Stimulated activated naive CD8-positive, alpha-beta T cell treated with anti-CD3 and anti-CD28 coated beads, Interleukin-15, Interleukin-2, amounts not matched to agents 100 U/mL and 50 U/mL, for 24 hours (primary cell): ENCODE results near the gene SHISA6.
"Not testable (repeated sequence)": the region's sequence is repeated elsewhere in the genome, so short reads cannot be mapped to it uniquely, and the experiment has no call there.

Source experiments
- ATAC-seq: fragments of 150-1000 bp; cut with Tn5 transposase; one replicate; pipeline ENCODE4 v1.10.0; 2021
- DNase-seq: peaks from one replicate; pipeline ENCODE4 v3.0.0; 2021

SHISA6 gene

DNA sequence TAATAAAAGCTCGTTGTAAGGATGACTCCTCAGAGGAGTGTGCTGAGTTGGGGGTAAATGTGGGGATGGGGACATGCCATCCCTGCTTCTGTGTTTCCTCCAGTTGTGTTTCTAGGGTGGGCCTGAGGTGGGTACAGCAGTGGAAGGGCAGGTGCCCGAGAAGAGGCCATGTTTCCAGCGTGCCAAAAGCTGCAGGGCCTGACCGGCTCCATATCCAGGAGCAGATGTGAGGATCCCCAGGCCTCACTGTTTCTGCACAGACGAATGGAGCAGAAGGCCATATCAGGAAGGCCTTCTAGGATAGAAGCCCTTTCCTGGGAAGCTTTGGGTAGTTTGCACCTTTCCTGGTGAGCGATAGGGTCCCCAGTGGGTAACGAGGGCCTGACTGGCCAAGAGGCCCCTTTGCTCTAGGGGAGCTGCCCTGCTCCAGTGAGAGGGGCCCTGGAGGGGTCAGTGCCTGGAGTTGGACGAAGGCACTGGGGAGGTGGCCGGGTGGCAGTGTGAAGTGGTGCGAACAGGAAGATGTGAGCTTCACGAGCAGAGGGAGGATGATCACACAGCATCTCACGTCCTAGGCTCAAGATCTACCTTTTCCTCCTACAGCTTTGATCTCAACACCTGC is 62.9 kb downstream of the SHISA6 start:
- no peak for ATAC-seq
- DNase-seq = no peak

DNA sequence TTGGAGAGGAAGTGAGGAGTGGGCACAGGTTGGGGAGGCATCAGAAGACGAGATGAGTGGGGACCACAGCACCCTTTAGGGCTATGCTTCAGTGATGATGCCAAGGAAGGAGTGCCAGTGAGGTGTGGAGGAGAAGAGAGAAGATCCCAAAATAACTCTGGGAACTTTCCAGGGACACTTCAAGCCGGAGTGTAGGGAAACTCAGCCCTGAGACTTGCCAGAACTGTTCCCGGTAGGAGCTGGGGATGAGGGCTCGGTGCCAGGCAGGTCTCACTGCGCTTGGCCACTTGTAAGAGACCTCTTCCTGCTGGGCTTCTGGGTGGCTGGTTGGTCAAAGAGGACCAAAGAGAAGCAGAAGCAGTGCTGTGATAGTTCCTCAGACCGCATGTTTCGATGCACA is 63.6 kb downstream of the SHISA6 start:
- ATAC-seq (no peak), DNase-seq (no peak)

DNA sequence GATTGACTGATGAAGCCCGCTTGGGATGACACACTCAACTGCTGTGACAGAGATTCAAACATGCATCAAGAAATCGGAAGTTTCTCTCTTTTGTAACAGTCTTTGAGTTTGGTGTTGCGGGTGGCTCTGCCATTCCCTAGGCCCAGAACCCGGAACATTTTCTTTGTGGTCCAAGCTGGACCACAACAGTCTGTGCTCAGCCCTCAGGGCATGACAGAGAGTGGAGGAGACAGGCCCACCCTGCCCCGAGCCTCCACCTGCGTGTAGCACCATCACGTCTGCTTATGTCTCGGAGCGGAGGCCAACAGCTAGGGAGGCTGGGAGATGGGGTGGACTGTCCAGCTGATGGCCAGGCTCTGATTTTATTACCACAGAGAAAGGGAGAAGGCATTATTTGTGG is 64.5 kb downstream of the SHISA6 start:
- no peak for ATAC-seq

DNA sequence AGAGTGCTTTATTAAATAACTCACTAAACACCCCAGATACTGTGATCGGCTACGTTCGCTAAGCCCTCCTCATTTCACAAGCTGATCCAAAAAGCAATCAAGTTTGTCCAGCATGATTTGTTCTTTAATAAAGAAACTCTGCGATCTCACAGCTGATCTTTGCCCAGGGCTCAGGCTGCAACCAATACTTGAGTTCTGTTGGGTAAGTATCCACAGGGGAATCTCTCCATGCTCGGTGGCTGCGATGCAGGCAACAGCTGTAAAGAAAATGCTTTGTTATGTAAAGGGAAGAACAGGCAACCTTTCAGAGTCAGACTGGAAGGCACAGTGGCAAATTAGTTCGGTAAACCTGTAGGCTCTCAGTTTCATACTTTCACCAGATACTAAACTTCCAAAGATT is 67.5 kb downstream of the SHISA6 start:
- DNase-seq = no peak
- no peak for ATAC-seq

More for the DNA sequence above, 64.5 kb downstream of the SHISA6 start:
- DNase-seq = no peak

DNA sequence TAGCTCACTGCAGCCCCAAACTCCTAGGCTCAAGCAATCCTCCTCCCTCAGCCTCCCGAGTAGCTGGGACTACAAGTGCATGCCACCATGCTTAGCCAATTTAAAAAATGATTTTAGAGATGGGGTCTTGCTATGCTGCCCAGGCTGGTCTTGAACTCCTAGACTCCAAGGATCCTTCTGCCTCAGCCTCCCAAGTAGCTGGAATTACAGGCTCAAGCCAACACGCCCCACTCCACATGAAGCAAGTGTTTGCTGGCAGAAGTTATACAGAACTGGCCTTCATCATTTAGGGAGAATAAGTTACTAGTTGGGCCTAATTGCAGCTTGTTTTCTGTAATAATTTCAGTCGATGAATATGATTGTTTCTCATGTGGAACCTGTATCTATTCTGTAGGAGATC is 68.0 kb downstream of the SHISA6 start:
- DNase-seq (no peak), ATAC-seq (no peak)

DNA sequence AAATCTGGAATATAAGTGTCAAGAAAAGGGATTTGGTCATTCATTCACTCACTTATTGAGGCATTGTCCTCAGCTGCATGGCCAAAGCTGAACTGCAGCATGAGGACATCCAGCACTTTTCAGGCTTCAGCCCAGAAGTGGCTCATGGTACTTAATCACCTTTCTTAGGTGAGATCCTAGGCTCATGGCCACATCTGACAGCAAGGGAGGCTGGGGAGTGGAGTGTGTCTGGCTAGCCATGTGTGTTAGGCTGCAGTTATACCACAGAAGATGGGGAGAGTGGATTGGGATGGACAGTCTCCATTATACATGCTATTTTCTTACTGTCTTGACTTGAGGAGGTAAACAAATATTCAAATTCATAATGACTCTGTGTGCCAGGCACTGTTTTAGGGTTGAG is 68.8 kb downstream of the SHISA6 start:
- DNase-seq (no peak), ATAC-seq (no peak)

DNA sequence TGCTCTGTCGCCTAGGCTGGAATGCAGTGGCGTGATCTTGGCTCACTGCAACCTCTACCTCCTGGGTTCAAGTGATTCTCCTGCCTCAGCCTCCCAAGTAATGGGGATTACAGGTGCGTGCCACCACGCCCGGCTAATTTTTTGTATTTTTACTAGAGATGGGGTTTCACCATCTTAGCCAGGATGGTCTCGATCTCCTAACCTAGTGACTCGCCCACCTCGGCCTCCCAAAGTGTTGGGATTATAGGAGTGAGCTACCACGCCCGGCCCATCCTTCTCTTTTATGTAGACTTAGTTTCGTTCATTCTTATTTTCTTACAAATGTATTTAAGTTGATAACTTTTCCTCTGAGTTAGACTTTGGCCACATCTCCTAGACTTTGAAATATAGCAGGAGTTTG is 75.4 kb downstream of the SHISA6 start:
- not testable (repeated sequence) for ATAC-seq, DNase-seq

DNA sequence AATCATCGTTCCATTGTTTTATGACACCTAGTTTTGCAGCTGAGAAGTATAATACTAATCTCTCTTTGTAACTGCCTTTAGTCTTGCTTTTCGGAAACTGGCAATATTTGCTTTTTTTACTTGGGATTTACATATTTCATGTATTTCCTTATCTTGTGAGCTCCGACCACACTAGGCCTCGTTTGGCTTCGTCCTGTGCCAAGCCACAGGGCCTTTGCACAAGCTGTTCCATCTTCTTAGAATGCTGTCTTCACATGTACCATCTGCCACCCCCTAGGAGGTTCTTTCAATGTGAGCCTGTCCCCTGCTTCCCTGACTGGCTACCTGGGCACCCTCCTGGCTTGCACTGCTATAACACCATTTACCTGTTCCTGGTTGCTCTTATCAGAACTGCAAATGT is 77.2 kb downstream of the SHISA6 start:
- DNase-seq (no peak), ATAC-seq (no peak)

DNA sequence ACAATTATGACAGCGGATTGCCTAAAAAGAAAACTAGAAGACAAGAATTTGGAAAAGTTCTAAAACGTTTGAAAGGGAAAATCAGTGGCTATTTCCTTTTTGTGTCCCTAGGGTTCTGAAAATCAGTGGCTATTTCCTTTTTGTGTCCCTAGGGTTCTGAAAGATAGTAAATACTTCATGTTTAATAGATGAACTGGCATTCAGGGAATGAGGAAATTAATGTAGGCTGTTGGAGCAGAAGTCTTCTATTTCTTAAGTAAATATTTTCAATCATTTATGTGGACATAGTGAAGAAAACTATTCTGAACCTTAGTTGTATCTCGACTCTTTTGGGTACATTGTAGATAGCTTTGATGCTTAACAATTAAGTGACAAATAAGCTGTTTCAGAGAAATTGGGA is 78.9 kb downstream of the SHISA6 start:
- DNase-seq (no peak), ATAC-seq (no peak)

DNA sequence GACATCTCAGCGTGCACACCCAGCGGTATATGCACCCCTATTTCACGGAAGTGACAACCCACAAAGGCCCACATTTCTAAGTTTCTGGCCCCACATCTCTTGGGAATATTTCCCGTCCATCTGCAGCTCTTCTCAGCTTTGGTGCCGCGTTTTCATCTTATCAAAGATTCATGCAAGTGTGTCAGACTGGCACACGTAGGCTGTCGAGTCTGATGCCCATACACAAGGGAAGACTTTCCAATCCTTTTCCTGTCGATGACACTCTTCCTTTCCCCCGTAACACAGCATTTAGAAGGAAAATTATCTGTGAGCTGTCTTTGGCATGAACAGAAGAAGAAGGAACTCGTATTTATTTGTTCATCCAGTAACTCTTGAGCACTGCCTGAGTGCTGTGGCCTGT is 83.0 kb downstream of the SHISA6 start:
- DNase-seq (no peak), ATAC-seq (no peak)

DNA sequence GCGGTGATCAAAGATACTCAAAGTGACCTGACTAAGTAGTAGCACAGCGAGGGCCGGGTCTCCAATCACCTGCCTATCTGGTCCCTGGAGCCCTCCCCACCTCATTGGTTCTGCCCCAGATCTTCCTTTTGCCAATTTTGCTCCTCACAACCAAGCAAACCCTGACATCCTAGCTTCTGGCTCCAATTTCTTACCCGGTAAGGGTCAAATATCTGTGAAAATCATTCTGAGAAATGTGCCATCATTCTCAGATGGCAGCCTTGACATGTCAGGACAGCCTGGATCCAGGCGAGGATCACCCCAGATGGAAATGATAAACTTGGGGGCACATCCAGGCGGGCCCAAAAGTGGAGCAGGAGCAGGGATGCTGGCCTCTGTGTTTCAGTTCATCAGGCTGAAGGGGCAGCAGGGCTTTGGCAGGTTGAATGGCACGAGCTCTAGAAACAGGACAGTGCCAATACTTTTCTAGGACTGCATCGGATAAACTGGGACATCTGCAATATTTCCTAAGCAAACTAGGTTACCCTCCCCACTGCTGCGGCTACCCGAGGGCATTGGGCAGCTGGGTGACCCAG is 83.9 kb downstream of the SHISA6 start:
- no peak for ATAC-seq
- DNase-seq = no peak

DNA sequence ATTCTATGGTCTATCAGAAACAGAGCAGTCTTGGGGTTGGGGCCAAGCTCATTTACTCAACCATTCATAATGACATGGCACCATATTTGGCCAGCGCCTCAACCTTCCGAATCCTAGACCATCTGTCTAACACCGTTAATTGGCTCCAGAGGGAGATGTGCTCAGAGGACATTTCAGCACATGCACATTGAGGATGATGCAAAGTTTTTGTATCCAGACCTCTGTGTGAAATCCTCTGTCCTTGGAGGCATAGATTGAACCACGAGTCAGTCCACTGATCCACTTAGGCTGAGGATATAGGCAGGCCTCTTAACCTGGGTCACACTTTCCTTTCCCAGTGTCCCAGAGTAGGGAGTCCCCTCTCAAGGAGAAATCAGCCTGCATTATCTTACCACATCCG is 85.5 kb downstream of the SHISA6 start:
- DNase-seq (no peak), ATAC-seq (no peak)

DNA sequence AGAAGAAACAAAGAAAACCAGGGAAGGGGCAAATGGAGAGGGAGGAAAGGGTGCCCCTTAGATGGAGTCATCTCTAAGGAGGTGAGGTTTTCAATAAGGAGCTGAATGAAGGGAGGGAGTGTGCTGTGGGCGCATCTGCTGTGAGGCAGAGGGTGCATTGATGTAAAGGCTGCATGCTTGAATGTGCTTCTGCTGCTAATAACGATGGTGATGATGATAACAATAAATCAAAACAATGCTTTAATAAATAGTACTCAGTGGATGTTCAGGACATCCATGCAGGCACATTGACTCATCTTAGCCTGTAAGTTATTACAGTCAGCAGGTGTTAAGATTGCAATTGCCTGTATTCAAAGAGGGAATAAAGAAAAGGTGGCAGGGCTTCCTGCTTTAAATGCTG is 87.8 kb downstream of the SHISA6 start:
- no peak for DNase-seq
- ATAC-seq = no peak

DNA sequence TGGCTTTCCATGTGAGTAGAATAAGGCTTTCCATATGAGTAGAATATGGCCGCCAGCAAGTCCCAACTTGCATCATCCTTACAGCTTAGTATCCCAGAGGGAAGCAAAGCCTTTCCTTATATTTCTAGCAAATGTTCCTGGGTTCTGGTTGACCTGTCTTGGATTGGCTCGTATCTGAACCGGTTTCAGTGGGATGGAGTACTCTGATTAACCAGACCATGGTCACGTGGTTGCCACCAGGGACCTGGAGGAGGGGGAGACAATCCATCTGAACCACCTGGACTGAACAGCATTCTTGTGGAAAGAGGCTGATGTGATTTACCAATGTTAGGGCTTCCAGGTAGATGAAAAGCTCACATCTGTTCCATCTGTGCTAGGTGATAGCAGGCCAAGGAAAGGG is 89.0 kb downstream of the SHISA6 start:
- ATAC-seq = no peak
- DNase-seq = no peak

DNA sequence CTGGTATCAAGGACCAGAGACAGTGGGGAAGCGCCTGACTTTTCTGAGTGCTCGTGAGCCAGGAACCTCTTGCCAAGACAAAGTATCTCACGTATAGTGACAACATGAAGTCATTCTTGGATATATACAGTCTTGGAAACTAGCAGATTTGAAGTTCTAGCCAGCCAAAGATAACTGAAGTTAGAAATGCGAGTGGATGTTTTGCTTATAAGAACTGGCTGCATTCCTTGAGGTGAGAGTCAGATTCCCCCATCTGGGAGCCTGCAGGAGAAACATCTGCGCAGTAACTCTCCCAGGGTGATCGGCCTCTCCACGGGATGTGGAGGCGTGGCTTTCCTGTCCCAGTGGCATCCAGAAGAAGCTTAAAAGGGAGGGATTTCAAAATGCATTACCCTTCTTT is 89.8 kb downstream of the SHISA6 start:
- DNase-seq (no peak), ATAC-seq (no peak)

DNA sequence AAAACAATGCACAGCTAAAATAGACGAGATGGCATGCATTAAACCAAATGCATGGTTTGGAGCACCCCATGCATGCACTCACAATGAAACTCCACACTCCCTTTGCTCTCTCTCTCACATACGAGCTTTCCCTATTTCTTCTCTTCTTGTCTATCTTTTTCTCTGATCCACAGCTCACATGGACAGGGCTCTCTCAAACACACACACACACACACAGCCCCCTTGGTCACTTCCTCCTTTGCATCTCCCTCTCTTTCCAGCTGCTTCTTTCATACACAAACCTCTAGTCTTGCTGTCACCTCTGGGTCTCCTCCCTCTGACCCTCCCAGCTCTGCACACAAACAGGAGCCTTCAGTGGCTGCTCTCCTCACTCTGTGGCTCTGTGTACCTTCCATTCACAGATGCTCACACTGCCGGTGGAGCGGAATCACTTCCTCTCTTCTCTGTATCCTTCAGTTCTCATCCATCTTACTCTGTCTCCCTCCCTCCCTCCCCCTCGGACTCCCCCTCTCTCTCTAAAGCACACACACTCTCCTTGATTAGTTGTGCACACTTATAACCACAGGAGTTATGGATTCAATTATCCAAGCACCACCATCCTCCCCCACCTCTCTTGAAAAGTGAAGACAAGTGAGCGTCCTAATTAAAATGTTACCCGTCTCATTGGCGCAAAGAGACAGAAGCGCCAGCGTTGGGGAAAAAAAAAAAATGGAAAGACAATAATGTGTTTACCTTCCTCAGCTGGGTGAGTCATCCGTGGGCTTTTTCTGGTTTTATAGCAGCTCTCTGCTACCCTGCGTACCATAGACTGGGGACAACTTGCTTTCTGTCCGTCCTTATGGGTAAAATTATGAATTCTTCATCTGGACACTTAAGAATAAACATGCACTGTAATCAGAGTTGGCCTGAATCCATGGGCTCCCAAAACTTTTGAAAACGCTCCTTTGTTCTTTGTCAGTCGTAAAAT is 90.8 kb downstream of the SHISA6 start:
- DNase-seq (no peak), ATAC-seq (no peak)

DNA sequence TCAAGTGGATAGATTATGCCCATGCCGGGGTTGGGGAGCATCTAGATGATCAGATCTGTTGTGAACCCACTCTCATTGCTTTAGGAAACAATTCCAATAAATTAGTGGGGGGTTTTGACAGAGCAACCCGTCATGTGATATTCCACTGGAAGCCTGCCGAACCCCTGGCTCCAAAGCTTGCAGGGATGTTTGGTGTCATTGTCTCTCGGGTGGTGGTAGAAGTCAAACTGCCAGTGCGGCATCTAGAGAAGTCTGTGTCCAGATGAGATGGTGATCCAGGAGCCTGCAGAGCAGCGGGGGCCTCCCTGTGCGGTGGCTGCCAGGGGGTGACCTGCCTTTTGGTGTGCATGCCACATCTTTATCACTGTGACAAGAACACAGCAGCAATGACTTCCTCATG is 91.7 kb downstream of the SHISA6 start:
- ATAC-seq (no peak), DNase-seq (no peak)

DNA sequence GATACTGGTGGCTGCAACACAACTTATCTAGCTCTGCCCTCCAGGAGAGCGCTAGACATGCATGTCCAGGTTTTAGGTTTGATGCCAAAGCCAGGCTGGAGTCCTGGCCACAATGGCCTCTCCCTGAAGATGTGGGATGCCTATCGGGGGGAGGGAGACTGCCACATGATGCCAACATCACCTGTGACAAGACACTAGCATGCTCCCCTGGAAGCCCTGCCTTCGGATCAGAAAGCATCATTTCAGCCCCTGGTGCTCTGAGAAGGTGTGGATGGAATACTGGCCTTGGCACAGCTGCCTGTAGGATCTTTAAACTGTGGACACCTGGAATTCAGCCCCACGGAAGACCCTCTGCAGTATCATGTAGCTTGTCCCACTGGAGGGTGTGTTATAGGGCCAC is 93.5 kb downstream of the SHISA6 start:
- ATAC-seq (no peak), DNase-seq (no peak)

DNA sequence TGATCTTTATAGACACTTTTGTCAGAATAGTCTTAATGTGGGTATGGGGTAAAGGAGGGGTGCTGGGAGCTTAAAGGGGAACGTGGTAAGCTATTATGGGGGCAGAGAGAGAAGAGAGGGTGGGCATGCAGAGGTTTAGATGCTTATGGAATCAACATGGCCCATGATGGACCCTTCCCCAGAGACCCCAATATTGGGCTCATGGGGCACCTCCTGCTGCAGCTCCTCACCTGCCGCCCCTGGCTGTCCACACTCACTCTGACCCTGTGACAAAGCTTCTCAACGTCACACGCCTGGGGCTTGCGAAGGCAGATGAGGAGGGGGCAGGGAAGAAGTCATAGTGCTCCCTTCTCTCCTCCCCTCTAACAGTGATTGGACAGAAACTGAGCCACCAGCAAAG is 95.3 kb downstream of the SHISA6 start:
- no peak for DNase-seq
- ATAC-seq = no peak

DNA sequence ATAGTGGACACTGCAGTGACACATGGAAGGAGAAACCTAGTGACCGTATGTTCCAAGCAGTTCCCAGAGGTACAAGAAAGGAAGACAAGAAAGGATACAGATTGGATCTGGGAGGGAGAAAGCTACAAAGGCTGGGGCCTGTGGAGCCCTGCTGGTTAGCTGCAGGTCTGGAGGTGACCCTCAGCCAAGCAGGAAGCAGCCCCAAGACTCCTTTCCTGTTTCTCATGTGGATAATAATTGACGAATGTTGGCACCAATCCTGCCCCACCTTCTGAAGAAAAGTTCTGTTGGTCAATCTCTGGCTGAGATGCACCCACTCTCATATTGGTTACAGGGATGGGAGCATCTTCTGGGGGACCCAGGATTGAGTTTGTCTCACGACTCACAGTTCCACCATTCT is 99.8 kb downstream of the SHISA6 start:
- DNase-seq = no peak
- no peak for ATAC-seq

DNA sequence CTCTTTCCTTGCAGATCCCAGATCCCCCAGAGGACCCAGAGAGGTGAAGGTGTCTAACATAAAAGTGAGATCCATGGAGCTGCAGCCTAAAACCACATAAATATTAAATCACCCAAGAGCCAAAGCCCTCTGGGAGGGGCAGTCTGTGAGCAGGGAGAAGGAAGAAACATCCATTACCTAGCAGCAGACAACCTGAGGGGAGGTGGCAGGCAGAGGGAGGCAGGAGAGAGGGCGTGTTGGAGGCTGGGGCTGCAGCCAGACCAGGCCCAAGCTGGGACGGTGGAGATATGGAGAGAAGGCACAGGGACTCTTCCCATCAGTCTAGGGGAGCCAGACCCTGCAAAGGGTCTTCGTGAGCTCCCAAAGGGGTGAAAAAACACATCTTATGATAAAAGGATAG is 101.1 kb downstream of the SHISA6 start:
- no peak for ATAC-seq
- DNase-seq = no peak

DNA sequence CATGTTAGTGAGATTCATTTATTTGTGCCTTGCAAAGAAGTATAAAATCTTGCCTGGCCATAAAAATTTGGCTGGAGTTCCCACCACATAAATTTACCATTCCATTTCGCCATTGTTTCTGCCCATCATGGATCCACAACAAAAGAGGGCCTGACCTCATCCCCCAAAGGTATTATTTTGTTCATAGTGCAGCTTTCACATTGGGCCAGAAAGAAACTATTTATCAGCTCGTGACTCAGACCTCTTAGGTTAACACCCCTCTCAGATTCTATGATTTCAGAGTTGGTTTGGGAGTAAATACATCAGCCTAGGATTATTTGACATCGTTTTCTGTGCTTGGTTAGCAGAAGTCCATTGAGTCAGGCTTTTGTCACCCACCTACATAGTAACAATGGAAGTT is 108.1 kb downstream of the SHISA6 start:
- DNase-seq (no peak), ATAC-seq (no peak)

DNA sequence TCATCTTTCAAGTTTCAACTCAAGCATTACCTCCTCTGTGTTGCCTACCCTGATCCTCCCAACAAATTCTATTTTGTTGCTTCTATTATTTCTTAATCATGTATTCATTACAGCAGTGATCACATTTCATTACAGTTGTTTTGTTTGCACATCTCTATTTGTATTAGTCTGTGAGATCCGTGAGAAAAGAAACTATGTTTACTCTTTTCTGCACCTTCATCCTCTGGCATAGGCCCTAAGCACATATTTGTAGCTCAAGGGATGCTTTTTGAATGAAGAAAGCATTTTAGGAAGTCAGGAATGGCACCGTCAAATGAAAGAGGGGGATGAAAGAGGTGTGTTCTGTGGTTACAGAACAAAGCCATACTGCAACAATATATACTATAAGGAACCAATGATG is 110.5 kb downstream of the SHISA6 start:
- no peak for ATAC-seq
- no peak for DNase-seq

DNA sequence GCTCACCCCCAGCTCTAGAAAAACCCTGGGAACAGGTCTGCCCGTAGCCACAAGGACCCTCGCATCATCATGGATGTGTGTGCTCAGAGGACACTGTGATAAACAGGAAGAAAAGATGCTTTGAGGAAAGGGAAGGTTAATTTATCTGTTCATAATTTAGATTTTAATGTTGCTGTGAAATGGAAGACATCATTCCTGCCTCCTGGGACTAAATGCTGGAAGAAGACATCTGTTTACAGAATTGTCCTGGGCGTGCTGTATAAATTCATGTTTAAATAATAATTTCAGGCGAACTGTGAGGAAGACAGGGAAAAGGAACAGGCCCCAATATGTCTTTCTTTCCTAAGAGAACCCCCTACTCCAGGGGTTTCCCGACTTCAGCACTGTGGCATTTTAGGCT is 112.6 kb downstream of the SHISA6 start:
- ATAC-seq (no peak), DNase-seq (no peak)
